Measurements from ENCODE around the gene LONP2.
"Not testable (repeated sequence)": the region's sequence is repeated elsewhere in the genome, so short reads cannot be mapped to it uniquely, and the experiment has no call there.

Gene LONP2

GRCh38 chr16:48220891-48221290 lies 23.2 kb upstream of the LONP2 start:
- Mint-ChIP-seq H3K4me1 (no peaks in the 10 kb centered on the region), H3K27ac (no peak overlapping the region)
- CTCF ChIA-PET: no interaction called here

GRCh38 chr16:48223490-48223889 lies 20.6 kb upstream of the LONP2 start:
- Mint-ChIP-seq H3K36me3 (no peaks in the 10 kb centered on the region), H3K27ac (no peak overlapping the region), H3K4me1 (no peaks in the 10 kb centered on the region), H3K4me3 (no peak overlapping the region), H3K27me3 (peaks cover 5% of the 10 kb centered on the region), H3K9me3 (no peaks in the 10 kb centered on the region)
- CTCF ChIA-PET: interaction anchor here (0.8 to 1.2 kb wide), 2 partner anchors 8 to 59 kb away, joined by 3 to 5 read pairs; no protein-coding TSS in a partner anchor
- DNase-seq: no peak

More at GRCh38 chr16:48220891-48221290, 23.2 kb upstream of the LONP2 start:
- no peak for DNase-seq
- Mint-ChIP-seq H3K4me3 (no peak overlapping the region), H3K9me3 (no peaks in the 10 kb centered on the region), H3K36me3 (no peaks in the 10 kb centered on the region), H3K27me3 (peaks cover 5% of the 10 kb centered on the region)

GRCh38 chr16:48225456-48225855 lies 18.6 kb upstream of the LONP2 start:
- DNase-seq: no peak
- no peaks in the 10 kb centered on the region for H3K36me3 Mint-ChIP-seq
- CTCF ChIA-PET: no interaction called here
- H3K4me1 Mint-ChIP-seq: no peaks in the 10 kb centered on the region
- no peak overlapping the region for H3K4me3 Mint-ChIP-seq
- H3K27ac Mint-ChIP-seq: no peak overlapping the region
- peaks cover 5% of the 10 kb centered on the region for H3K27me3 Mint-ChIP-seq
- H3K9me3 Mint-ChIP-seq: no peaks in the 10 kb centered on the region

GRCh38 chr16:48231727-48232492 lies 12.2 kb upstream of the LONP2 start:
- H3K36me3 Mint-ChIP-seq: no peaks in the 10 kb centered on the region
- peak overlapping the region; percentile 16 for H3K27ac Mint-ChIP-seq
- no peaks in the 10 kb centered on the region for H3K27me3 Mint-ChIP-seq
- peaks cover 21% of the 10 kb centered on the region for H3K4me1 Mint-ChIP-seq
- CTCF ChIA-PET: interaction anchor here (0.7 to 6.3 kb wide), 6 partner anchors 9 to 397 kb away, joined by 3 to 36 read pairs (median 4); no protein-coding TSS in a partner anchor
- no peak overlapping the region for H3K4me3 Mint-ChIP-seq
- no peaks in the 10 kb centered on the region for H3K9me3 Mint-ChIP-seq
- DNase-seq: peak; percentile 64

GRCh38 chr16:48232493-48233040 lies 11.5 kb upstream of the LONP2 start:
- no peak for DNase-seq
- Mint-ChIP-seq H3K27me3 (no peaks in the 10 kb centered on the region), H3K27ac (peak overlapping the region; percentile 16), H3K4me3 (no peak overlapping the region), H3K36me3 (no peaks in the 10 kb centered on the region), H3K4me1 (peaks cover 21% of the 10 kb centered on the region), H3K9me3 (no peaks in the 10 kb centered on the region)
- CTCF ChIA-PET: interaction anchor here (5.8 to 6.3 kb wide), 2 partner anchors 391 to 397 kb away, joined by 32 to 36 read pairs; no protein-coding TSS in a partner anchor

GRCh38 chr16:48234630-48235029 lies 9.5 kb upstream of the LONP2 start:
- CTCF ChIA-PET: interaction anchor here (5.8 to 6.3 kb wide), 2 partner anchors 389 to 395 kb away, joined by 32 to 36 read pairs; no protein-coding TSS in a partner anchor
- H3K27ac Mint-ChIP-seq: no peak overlapping the region
- no peaks in the 10 kb centered on the region for H3K36me3 Mint-ChIP-seq
- H3K27me3 Mint-ChIP-seq: no peaks in the 10 kb centered on the region
- H3K4me1 Mint-ChIP-seq: peaks cover 21% of the 10 kb centered on the region
- H3K9me3 Mint-ChIP-seq: no peaks in the 10 kb centered on the region
- H3K4me3 Mint-ChIP-seq: no peak overlapping the region
- DNase-seq: no peak

GRCh38 chr16:48235058-48235555 lies 9.0 kb upstream of the LONP2 start:
- H3K27me3 Mint-ChIP-seq: no peaks in the 10 kb centered on the region
- H3K4me3 Mint-ChIP-seq: no peak overlapping the region
- H3K36me3 Mint-ChIP-seq: no peaks in the 10 kb centered on the region
- H3K27ac Mint-ChIP-seq: no peak overlapping the region
- H3K4me1 Mint-ChIP-seq: peaks cover 21% of the 10 kb centered on the region
- peaks cover under 1% of the 10 kb centered on the region for H3K9me3 Mint-ChIP-seq
- CTCF ChIA-PET: interaction anchor here (1.4 to 6.3 kb wide), 3 partner anchors 70 to 394 kb away, joined by 3 to 36 read pairs (median 32); no protein-coding TSS in a partner anchor
- DNase-seq: no peak

- peaks cover 21% of the 10 kb centered on the region for H3K4me1 Mint-ChIP-seq
- no peaks in the 10 kb centered on the region for H3K27me3 Mint-ChIP-seq
- no peak for DNase-seq
- H3K4me3 Mint-ChIP-seq: no peak overlapping the region
- H3K9me3 Mint-ChIP-seq: peaks cover 2% of the 10 kb centered on the region
- H3K27ac Mint-ChIP-seq: no peak overlapping the region
- no peaks in the 10 kb centered on the region for H3K36me3 Mint-ChIP-seq
- CTCF ChIA-PET: interaction anchor here (0.8 to 6.3 kb wide), 3 partner anchors 71 to 395 kb away, joined by 3 to 36 read pairs (median 3); no protein-coding TSS in a partner anchor
Measured at GRCh38 chr16:48235556-48236136, 8.5 kb upstream of the LONP2 start.

GRCh38 chr16:48236286-48236685 lies 7.8 kb upstream of the LONP2 start:
- no peak for DNase-seq
- Mint-ChIP-seq H3K4me3 (no peak overlapping the region), H3K27me3 (no peaks in the 10 kb centered on the region), H3K9me3 (peaks cover 2% of the 10 kb centered on the region), H3K36me3 (no peaks in the 10 kb centered on the region), H3K27ac (no peak overlapping the region), H3K4me1 (peaks cover 19% of the 10 kb centered on the region)
- CTCF ChIA-PET: interaction anchor here (0.8 to 6.3 kb wide), 3 partner anchors 72 to 395 kb away, joined by 3 to 36 read pairs (median 3); no protein-coding TSS in a partner anchor

GRCh38 chr16:48240147-48240546 lies 4.0 kb upstream of the LONP2 start:
- H3K27me3 Mint-ChIP-seq, H3K4me3 Mint-ChIP-seq, H3K27ac Mint-ChIP-seq, CTCF ChIA-PET, DNase-seq, H3K9me3 Mint-ChIP-seq, H3K36me3 Mint-ChIP-seq: not testable (repeated sequence)
- H3K4me1 Mint-ChIP-seq: peaks cover 15% of the 10 kb centered on the region

- CTCF ChIA-PET: interaction anchor here (0.8 to 2.1 kb wide), 3 partner anchors 379 to 1207 kb away, joined by 3 to 6 read pairs (median 4); no protein-coding TSS in a partner anchor
Measured at GRCh38 chr16:48244863-48245195, 729 bp downstream of the LONP2 start.

GRCh38 chr16:48246066-48246465 lies 2.0 kb downstream of the LONP2 start:
- peaks cover 4% of the 10 kb centered on the region for H3K9me3 Mint-ChIP-seq
- H3K4me3 Mint-ChIP-seq: peak overlapping the region; percentile 3
- H3K36me3 Mint-ChIP-seq: peaks cover 1% of the 10 kb centered on the region
- no peak overlapping the region for H3K27ac Mint-ChIP-seq
- H3K4me1 Mint-ChIP-seq: peaks cover 39% of the 10 kb centered on the region
- DNase-seq: no peak
- no peaks in the 10 kb centered on the region for H3K27me3 Mint-ChIP-seq
- CTCF ChIA-PET: no interaction called here

More at GRCh38 chr16:48244863-48245195, 729 bp downstream of the LONP2 start:
- peaks cover 1% of the 10 kb centered on the region for H3K36me3 Mint-ChIP-seq
- peaks cover 39% of the 10 kb centered on the region for H3K4me1 Mint-ChIP-seq
- H3K27ac Mint-ChIP-seq: peak overlapping the region; percentile 91
- no peak for DNase-seq
- H3K9me3 Mint-ChIP-seq: peaks cover 7% of the 10 kb centered on the region
- peak overlapping the region; percentile 90 for H3K4me3 Mint-ChIP-seq
- no peaks in the 10 kb centered on the region for H3K27me3 Mint-ChIP-seq

GRCh38 chr16:48247311-48247710 lies 3.2 kb downstream of the LONP2 start, which contains the start of gene ABCC11:
ABCC11 (minus strand) TSS chr16:48247539; CDS start chr16:48231921, 15,618 bp downstream.
- Mint-ChIP-seq H3K36me3 (peaks cover 4% of the 10 kb centered on the region), H3K27ac (no peak within 1 kb of the TSS), H3K27me3 (no peaks in the 10 kb centered on the region), H3K9me3 (peaks cover 4% of the 10 kb centered on the region), H3K4me1 (peaks cover 39% of the 10 kb centered on the region), H3K4me3 (no peak within 1 kb of the TSS)
- CTCF ChIA-PET: interaction anchor here (1.0 kb wide), 1 partner anchor 383 kb away, joined by 3 read pairs; no protein-coding TSS in a partner anchor
- DNase-seq: no peak
